GM12878 (cell line): ENCODE data around the gene CLCN2.

Source experiments
- CTCF ChIP-seq, 3 experiments: IDR thresholded peaks in 2 of 3; conservative IDR thresholded peaks in 1 of 3; 2 replicates each; pipeline ENCODE4 v1.5.1; 2011; ENCODE audit warnings: low read depth in 3 of 3, low read length in 3 of 3, mild to moderate bottlenecking in 3 of 3, control low read depth in 2 of 3, moderate library complexity in 2 of 3, inconsistent platforms in 1 of 3, mixed read lengths in 1 of 3; ENCODE audit not compliant: control insufficient read depth in 2 of 3, insufficient read depth in 1 of 3; ENCODE audit errors: extremely low read depth in 1 of 3
- E4F1 ChIP-seq: fragments of 450-650 bp; IDR thresholded peaks from 2 replicates; pipeline ENCODE4 v1.6.1; 2018; ENCODE audit warnings: borderline replicate concordance, mild to moderate bottlenecking; ENCODE audit not compliant: partially characterized antibody
- ZNF274 ChIP-seq: IDR thresholded peaks from one replicate; pipeline ENCODE4 v1.8.0; 2011; ENCODE audit not compliant: insufficient read length, insufficient read depth
- TF ChIP-seq, protein P1 (sequence below): fragments of 450-650 bp; IDR thresholded peaks from 2 replicates; pipeline ENCODE4 v1.6.1; 2016; ENCODE audit warnings: mild to moderate bottlenecking

- TF ChIP-seq, protein P1, sequence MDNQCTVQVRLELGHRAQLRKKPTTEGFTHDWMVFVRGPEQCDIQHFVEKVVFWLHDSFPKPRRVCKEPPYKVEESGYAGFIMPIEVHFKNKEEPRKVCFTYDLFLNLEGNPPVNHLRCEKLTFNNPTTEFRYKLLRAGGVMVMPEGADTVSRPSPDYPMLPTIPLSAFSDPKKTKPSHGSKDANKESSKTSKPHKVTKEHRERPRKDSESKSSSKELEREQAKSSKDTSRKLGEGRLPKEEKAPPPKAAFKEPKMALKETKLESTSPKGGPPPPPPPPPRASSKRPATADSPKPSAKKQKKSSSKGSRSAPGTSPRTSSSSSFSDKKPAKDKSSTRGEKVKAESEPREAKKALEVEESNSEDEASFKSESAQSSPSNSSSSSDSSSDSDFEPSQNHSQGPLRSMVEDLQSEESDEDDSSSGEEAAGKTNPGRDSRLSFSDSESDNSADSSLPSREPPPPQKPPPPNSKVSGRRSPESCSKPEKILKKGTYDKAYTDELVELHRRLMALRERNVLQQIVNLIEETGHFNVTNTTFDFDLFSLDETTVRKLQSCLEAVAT = no peak
- TF ChIP-seq E4F1 (no peak), CTCF (IDR thresholded peaks at IDR 0.05 in 2 of 3, conservative IDR thresholded peaks at IDR 0.05 in 1 of 3; ENCODE audit: control insufficient read depth in 2 of 3, extremely low read depth in 1 of 3, insufficient read depth in 1 of 3, low read depth in 3 of 3, low read length in 3 of 3) (no peak), ZNF274 (no peak)
These were observed 14.5 kb upstream of the CLCN2 start for GRCh38 chr3:184375747-184376461.
